ENCODE measurements around the gene SCN2A.
A peak's percentile ranks its signal among the peaks of the same experiment; 100 is the strongest.
"Not testable (repeated sequence)": the region's sequence is repeated elsewhere in the genome, so short reads cannot be mapped to it uniquely, and the experiment has no call there.

The SCN2A gene

DNA sequence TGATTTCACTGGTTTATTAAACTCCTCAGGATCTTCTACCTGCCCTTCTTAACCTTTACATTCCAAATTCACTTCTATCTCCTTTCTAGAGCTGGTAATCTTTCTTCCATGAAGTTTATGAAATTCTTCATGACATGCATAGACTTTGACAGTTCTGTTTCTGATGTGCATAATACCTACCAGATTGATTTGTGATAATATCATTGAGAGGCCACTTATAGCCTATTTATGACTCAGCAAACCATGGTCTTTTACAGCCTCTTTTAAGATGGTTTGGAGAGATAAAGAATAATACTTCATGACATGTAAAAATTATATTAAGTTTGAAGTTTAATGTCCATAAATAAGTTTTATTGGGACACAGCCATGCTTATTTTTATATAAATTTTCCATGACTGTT is 14.0 kb downstream of the SCN2A start:
- DNase-seq (ENCODE audit: low read depth in 2 of 2): no peak

DNA sequence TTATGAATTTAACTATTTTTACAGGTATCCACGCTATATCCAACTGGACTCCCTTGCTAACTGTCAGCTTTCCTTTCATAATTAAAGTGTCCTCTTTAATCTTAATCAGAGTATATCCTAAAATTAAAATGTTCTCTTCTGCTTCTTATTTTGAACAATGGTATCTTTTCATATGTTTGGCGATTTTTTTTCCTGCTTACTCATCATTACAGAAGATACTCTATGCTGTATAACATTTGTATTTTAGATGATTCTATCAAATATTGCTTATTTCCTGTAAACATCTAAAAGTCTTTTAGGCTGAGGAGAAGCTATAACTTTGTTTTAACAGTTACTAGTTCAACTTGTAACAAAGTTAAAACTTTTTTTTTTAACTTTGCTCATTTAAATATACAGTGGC is 17.4 kb downstream of the SCN2A start:
- no peak for DNase-seq (ENCODE audit: low read depth in 2 of 2)

DNA sequence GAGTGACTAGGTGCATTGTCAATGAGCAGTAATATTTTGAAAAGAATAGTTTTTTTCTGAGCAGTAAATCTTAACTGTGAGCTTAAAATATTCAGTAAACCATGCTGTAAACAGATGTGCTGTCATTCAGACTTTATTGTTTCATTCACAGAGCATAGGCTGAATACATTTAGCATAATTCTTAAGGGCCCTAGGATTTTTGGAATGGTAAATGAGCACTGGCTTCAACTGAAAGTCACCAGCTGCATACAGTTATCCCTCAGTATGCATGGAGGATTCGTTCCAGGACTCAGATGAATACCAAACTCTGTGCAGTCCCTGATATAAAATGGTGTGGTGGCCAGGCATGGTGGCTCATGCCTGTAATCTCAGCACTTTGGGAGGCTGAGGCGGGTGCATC is 21.1 kb downstream of the SCN2A start:
- DNase-seq (ENCODE audit: low read depth in 2 of 2): not testable (repeated sequence)

DNA sequence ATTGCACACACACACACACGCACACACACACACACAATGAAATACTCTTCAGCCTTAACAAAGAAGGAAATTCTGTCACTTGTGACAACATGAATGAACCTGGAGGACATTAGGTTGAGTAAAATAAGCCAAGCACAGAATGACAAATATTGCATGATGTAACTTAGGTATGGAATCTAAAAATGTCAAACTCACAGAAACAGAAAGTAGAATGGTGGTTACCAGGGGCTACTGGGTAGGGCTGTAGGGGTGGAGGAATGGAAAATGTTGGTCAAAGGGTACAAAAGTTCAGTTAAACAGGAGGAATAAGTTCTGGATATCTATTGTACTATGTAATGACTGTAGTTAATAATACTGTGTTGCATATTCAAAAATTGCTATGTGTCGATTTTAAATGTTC is 29.5 kb downstream of the SCN2A start:
- no peak for DNase-seq (ENCODE audit: low read depth in 2 of 2)

DNA sequence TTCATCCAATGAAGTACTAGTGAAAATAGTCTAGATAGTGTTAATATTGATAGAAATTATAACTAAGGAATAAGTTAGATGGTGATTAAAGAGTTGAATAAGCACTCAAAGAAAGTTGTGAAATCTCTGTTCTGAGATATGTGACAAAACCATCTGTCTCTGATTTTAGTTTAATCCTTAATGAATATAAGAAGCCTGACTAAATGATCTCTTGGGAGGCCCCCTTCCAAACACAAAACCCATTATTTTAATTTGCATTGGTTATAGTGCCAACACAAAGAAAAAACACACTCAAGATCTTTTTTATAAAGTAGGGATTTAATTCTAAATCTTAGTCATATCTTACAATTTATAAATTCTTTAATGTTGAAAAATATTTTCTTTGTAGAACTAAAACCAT is 34.0 kb downstream of the SCN2A start:
- DNase-seq (ENCODE audit: low read depth in 2 of 2): no peak

DNA sequence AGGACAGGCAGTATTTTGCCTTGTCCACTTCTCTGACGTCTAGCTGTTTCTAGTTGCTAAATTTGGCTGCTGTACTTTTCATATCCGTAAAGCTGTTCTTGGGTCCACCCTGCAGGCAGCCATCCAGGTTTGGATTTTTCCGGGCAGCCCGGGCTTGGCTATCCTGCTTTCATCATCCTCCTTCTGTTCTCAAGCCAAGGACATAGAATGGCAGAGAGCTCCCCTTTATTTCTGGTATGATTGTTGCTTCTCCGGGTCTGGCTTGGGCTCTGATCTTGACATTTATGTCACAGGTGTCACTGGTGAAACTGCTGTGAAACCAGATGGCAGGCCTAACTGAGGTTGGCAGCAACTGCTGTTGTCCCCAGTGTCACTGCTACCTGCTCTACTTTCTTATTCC is 35.5 kb downstream of the SCN2A start:
- DNase-seq (ENCODE audit: low read depth in 2 of 2): no peak

DNA sequence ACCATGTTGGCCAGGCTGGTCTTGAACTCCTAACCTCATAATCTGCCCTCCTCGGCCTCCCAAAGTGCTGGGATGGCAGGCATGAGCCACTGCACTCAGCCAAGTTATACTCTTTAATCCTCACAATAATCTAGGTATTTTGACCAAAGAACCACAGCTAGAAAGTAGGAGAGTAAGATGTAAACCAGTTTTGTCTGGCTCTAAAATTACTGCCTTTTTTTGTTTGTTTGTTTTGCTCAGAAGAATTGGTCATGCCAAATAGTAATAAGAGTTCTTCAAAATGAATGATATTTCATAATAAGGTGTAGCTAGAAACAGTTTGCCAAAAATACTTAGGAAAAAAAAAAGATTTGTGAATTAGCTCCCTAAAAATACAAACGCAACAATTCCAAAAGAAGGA is 36.7 kb downstream of the SCN2A start:
- DNase-seq (ENCODE audit: low read depth in 2 of 2): no peak

DNA sequence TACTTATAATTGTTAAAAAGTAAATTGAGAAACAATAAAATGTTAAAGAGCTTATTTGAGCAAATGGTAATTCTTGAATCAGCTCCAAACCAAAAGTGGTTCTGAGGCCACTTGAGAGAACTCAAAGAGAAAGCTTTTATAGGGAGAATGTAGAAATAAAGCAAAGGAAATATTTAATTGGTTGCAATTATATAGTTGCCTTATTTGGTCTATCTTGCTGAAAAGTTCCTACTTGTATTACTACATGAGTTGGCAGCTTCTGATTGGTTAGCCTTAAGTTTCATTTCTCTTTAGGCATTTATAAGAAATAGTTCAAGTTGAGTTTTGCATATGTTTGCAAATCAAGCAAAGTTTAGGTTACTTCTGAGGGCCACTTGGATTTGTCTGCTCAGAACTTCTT is 38.1 kb downstream of the SCN2A start:
- DNase-seq (ENCODE audit: low read depth in 2 of 2): no peak

DNA sequence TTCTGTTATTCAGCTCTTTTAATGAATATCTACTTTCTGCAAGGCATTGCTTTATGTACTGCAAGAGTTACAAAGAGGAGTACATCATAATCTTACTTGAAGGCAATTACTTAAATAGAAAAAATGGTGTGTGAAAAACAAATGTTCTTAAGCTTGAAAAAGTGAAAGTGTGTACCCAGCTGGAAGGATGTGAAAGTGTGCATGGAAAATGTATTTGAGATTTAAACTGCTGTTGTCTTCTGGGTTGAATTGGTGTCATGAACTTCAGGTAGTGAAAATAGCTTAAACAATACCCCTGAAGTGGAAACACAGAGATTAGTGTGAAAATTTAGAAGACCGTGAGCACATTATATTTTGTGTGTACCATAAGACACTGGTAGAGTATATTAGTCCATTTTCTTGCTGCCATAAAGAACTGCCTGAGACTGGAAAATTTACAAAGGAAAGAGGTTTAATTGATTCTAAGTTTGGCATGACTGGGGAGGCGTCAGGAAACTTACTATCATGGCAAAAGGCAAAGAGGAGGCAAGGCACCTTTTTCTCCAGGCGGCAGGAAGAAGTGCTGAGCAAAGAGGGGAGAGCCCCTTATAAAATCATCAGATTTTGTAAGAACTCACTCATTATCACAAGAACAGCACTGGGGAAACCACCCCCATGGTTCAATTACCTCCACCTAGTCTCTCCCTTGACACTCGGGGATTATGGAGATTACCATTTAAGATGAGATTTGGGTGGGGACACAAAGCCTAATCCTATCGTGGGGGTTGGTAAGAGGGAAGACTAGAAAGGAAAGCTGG is 38.8 kb downstream of the SCN2A start:
- no peak for DNase-seq (ENCODE audit: low read depth in 2 of 2)

DNA sequence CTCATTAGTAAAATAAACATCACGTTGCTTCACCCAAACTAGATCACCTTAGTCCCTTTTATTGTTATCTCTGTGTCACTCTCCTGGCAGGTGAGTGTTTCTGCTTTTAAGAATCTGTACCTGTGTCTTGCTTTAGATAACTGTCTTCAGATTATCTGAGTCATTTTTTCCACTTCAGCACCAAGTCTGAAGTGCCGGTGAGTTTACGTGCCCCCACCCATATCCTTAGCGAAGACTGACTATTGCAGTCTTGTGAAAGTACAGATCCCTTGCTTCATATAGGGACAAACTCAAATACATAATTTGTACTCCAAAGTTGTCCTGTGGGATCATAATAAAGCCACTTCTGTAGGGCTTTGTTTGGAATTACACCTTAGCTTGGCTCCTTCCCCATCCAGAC is 41.1 kb downstream of the SCN2A start:
- no peak for DNase-seq (ENCODE audit: low read depth in 2 of 2)

DNA sequence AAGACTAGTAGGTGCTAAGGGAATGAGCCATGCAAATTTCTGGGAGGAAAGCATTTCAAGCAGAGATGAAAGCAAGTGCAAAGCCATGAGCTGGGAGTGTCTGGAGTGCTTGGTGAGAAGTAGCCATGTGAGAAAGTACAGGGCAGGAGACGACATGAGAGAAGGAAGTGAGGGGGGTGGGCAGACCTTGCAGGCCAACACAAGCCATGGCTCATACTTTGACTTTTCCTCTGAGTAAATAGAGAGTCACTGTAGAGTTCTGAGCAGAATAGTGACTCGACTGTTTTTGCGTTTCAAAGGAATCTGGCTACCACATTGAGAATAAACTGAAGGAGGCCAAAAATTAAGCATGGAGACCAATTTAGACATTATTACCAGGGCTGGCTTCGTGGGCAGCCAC is 42.2 kb downstream of the SCN2A start:
- DNase-seq (ENCODE audit: low read depth in 2 of 2): no peak

DNA sequence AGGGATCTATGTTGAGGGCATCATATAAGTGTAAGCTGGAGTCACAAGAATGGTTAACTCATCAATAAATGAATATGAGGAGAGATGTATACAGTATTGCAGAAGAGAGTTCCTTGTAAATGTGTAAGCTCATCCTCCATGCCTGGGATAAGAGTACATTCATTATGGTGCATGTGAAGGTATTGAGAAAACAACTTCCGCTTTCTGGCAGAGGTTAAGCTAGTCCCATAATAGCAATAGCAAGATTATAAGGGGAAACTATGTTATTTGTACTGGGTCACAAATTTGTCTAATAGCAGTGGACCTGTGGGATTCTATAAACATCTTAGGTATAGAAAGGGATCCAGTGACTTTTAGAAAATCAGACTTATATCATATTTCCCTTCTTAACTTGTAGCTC is 44.1 kb downstream of the SCN2A start:
- no peak for DNase-seq (ENCODE audit: low read depth in 2 of 2)

DNA sequence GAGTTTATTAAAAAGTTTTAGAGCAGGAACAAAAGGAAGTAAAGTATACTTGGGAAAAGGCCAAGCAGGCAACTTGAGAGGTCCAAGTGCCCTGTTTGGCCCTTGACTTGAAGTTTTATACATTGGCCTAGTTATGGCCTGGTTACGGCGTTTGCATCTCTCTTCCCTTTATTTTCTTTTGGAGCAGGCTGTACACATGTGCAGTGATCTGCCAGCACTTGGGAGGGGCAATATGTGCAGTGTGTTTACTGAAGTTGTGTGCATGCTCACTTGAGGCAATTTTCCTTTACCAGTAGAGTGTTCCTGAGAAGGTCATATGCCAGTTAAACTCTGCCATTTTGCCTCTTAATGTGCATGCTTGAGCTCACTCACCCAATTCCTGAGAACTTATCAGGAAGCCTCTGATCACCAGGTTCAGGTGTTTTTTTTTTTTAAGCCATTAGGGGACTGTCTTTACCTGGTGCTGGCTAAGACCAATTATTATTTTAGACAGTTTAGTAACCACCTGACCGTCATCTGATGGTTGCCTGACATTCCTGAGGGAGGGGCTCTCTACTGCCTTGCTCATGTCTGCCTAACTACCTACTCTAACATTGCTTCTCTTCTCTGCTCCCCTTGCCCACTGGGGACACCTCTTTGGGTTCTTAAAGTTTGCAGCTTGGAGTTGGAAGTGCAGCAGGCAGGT is 48.0 kb downstream of the SCN2A start:
- DNase-seq (ENCODE audit: low read depth in 2 of 2): no peak

DNA sequence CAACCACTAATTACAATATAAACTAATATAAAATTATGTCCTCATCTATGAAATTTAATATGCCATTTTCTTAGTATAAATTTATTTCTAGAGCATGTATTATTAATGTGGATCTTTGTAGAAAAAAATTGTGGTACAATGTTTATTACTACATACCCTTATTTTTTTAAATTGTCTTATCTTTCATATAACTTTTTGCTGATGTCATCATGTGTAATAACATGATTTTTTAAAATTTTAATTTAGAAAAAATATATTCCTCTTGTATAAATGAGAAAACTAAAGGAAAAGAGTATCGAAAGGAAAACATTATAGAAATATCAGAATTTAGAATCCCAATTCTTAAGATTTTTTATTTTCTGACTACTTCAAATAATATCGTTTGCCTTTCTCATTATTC is 49.9 kb downstream of the SCN2A start:
- no peak for DNase-seq (ENCODE audit: low read depth in 2 of 2)

DNA sequence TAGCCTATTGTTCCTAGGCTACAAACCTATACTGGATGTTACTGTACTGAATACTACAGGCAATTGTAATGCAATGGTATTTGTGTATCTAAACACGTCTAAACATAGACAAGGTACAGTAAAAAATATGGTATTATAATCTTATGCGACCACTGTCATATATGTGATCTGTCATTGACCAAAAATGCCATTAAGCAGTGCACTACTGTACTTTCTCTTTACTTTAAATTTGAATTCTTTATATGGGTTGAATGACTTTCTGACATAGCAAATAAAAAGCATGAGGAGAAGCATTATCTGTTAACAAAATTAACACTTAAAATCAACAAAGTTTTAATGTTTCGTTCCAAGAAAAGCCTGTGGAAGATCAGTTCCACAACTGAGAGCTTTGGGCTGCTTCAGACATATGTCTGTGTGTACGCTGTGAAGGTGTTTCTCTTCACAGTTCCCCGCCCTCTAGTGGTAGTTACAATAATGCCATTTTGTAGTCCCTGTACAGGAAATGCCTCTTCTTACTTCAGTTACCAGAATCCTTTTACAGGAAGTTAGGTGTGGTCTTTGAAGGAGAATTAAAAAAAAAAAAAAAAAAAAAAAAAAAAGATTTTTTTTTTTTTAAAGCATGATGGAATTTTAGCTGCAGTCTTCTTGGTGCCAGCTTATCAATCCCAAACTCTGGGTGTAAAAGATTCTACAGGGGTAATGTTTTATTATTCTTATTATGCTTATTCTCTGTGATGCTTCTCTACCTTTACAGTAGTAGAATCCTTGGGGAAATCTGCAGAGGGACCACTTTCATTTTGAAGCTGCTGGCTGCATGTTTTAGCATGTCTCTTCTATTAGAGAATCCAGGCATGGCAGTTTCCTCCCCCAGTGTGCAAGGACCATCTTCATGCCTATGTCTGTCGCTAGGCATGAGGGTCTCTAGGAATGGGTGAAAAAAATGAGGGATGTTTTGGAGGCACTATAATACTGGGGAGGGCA is 54.5 kb downstream of the SCN2A start:
- DNase-seq (ENCODE audit: low read depth in 2 of 2): peak in 1 of 2 donors; percentile 41

DNA sequence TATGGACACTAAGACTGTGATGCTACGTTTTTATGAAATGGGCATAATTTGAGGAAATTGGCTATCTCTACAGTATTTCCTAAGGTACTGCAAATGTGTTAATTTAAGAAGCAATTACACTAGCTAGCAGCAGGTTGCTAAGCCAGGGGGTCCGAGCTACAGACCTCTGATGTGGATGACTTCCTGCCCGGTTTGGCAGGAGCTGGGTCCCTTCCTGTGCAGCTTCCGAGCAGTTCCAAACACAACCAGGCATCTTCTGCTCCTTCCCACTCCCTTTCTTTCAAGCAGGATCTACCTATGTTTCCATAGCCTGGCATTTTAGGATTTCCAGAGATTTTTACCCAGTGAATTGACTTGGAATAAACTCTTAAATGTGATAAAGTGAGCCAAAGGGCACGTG is 55.7 kb downstream of the SCN2A start:
- no peak for DNase-seq (ENCODE audit: low read depth in 2 of 2)

DNA sequence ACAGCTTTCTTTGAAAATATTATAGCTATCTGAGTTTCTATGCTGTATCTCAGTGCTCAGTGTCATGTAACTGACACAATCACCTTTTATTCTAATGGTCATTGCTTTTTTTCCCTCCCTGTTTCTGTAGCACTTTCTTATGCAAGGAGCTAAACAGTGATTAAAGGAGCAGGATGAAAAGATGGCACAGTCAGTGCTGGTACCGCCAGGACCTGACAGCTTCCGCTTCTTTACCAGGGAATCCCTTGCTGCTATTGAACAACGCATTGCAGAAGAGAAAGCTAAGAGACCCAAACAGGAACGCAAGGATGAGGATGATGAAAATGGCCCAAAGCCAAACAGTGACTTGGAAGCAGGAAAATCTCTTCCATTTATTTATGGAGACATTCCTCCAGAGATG is 56.4 kb downstream of the SCN2A start:
- no peak for DNase-seq (ENCODE audit: low read depth in 2 of 2)

DNA sequence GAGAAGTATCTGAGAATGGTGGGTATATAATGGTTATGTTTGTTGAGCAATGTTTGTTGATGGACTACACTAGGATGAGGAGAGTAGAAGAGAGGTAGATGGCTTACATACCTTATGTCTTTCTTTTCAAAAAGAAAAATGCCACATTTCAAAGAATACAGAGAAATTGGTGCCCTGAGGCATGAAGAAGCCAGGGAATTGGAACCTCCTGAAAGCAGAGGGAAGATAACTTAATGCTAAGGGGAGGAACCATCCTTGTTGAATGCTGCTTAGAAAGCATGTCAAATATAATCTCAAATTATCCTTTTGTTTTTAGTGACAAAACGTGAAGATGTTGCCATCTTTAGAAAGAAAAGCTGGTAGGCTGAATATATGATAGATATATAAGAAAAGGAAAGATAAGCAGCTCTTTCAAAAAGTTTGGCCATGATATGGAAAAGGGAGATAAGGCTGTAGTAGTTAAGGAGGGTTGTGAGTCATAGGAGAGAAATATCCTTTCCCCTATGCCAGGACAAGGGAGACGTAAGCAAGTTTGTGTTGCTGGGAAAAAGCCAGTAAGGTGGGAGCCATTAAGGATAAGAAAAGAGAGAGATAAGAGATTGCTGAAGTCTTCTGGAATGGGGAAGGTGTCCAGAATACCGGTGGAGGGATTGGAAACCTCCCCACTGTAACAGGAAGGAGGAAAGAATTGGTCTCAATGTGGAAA is 66.3 kb downstream of the SCN2A start:
- no peak for DNase-seq (ENCODE audit: low read depth in 2 of 2)

DNA sequence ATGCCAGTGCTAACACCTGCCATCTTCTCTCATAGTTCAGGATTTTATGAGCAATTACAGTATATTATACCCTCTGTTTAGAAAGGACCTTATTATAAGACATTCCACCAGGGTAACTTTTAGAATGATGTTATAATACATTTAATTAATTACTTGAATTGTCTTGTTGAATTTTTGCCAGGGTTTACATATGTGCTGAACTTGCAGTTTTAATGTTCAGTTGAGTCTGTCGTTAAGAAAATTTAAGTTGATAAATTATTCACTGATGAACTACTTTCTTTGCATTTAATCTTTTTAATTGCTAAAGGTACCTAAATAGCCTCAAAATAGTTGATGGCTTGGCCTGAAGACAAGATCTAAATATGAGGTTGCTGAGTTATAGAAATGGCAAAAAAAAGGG is 68.1 kb downstream of the SCN2A start:
- DNase-seq (ENCODE audit: low read depth in 2 of 2): no peak

DNA sequence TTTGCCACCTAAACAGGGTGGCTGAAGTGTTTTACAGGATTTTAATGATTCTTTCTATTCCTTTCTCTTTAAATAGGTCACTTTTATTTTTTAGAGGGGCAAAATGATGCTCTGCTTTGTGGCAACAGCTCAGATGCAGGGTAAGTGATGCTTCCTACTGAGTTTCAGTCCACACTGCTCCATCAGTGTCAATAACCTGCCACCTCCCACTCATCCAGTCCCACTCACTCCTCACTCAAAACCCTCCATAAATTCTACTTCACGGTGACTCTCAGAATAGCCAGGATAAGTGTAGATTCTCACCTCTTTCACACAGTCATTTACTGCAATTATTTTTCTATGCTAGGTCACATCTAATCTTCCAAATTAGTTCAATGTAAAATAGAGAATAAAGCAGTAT is 72.7 kb downstream of the SCN2A start:
- DNase-seq (ENCODE audit: low read depth in 2 of 2): no peak

DNA sequence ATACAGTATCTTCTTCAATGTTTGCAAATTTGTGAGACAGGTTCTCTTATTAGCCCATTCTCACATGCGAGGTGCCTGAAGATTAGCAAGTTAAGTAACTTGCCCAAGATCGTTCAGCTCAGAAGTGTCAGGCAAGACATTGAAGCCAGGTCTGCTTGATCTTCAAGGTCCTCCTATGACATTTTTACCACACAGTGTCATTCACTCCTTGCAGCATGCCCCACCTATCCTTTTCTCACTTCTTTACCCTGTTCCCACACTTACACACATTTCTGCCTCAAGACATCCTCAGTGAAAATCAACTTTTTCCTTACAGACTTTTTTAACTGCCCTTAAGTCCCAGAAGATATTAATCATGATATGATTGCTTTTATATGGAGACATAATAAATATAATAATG is 73.8 kb downstream of the SCN2A start:
- DNase-seq (ENCODE audit: low read depth in 2 of 2): no peak

DNA sequence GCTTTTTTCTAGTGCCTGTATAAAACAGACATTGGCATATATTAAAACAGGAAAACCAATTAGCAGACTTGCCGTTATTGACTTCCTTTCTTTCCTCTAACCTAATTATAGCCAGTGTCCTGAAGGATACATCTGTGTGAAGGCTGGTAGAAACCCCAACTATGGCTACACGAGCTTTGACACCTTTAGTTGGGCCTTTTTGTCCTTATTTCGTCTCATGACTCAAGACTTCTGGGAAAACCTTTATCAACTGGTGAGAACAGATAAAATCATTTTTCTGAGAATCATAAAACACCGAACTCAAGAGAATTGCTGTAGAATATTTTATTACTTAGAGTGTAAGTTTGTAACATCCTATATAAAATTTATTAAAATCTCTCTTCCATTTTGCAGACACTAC is 74.3 kb downstream of the SCN2A start:
- DNase-seq (ENCODE audit: low read depth in 2 of 2): no peak

Measured in stimulated activated CD4-positive, alpha-beta T cell treated with anti-CD3 and anti-CD28 coated beads, Interleukin-1b, Interleukin-23, amount 100 ng/mL, for 4 hours (primary cell).